Myocyte (in vitro differentiated cells): ENCODE results near the gene ATP8B3. TPM values are rescaled to one million over a fixed set of nuclear protein-coding genes. Genes with fewer than 3 reads are reported as not detected.

Experiments used
- DNase-seq: peaks from one replicate; pipeline ENCODE4 v3.0.0-alpha.2; 2012; ENCODE audit warnings: low read depth
- total RNA-seq: library from RNA; depleted of rRNA; stranded (reverse); fragments of >200 nt; gene quantifications from 2 replicates; pipeline ENCODE4 v1.2.3, GENCODE V29; 2014

ATP8B3 gene
- total RNA-seq, 1 donor from 2014 or later = 0.48 TPM

GRCh38 chr19:1758231-1758577 is 53.9 kb downstream of the ATP8B3 start:
- DNase-seq = no peak

DNA sequence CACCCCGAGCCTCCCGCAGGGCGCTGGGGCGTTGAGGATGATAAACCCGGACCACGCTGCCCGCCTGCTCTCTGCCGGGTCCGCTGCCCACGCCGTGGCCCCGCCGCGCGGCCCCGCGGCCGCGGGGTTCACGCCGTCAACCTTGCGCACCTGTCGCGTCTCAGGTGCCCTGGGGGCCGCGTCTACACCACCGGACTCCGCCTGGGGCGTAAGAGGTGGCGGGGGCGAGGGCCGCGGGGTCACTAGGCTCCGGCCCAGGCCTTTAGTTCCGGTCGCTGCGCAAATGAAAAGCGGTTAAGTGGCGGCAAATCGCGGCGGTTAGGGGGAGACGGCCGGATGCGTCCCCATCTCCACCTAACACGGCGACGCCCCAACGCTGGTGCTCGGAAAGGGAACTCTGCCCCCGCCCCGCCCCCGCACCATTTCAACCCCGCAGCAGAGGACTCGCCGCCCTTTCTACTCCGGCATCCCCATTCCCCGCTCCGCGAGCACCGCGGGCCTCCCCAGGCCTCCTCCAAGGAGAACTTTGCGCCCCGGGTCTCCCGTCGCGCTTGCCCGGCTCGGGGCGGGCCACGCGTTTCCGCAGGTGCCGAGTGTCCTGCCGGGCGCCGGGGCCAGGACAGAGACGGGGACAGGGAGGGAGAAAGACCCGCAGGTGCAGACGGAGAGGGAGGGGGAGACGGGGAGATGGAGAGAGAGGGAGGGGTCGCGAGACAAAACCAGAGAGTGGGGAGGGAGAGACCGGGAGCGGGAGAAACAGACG is 54.4 kb downstream of the ATP8B3 start:
- DNase-seq = no peak

DNA sequence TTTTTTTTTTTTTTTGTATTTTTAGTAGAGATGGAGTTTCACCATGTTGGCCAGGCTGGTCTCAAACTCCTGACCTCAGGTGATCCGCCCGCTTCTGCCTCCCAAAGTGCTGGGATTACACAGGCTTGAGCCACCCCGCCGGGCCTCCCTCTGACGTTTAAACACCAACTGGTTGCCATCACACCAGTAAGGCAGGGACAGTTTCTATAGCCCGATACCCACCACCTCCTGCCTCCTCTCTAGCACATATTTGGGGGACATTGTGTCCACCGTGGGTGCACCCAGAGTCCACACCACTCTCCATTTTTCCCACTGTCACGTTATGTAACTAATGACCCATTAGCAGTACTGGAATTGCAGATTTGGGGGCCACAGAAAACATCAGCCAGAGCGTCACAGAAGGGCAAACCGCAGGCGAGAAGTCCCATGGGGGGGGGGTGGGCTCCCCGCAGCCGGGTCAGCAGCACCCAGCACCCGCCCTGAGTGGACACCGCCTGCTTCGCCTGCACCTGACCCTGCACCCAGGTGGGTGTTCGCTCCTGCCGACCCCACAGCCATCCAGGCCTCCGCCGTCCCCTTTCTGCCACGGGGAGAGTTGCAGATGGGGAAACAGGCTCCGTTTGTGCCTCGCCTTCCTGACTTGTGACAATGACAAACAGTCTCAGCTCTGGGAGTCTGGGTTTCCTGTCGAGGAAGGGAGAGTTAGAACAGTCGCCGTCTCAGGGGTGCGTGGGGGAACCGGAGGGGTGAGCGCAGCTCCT is 55.2 kb downstream of the ATP8B3 start:
- DNase-seq = no peak

GRCh38 chr19:1756264-1756663 is 55.8 kb downstream of the ATP8B3 start:
- no peak for DNase-seq

DNA sequence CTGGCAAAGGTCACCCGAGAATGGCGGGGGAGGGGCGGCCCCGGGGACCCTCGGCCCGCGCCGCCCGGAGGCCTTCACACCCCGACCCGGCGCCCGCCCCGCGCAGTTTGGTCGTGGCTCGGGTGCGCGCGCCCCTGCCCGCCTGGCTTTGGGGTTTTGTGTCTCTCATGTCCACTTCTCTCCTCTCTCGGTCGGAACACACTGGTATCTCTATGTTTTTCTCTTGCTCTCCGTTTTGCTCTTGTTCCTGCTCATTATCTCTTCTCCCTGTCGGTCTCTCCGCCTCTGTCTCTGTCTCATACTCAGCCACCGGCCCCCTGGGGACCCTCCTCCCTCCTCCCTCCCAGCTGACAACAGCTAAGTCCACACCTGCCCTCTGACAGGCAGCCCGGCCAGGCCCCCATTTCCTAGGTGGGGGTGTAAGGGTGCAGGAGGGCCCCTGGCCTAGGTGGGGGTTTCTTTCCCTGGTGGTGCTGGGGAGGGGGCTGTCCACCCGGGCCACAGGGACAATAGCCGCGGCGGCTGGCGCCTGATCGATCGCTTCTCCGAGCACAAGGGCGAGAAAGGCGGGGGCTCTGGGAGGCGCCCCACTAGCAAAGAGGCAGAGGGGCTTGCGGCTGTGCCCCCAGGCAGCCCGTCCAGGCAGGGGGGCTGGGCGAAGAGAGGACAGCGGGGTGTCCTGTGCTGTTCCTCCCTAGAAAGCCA is 56.5 kb downstream of the ATP8B3 start:
- DNase-seq = no peak

- DNase-seq = no peak
These were observed 57.2 kb downstream of the ATP8B3 start for GRCh38 chr19:1754636-1755466.

- DNase-seq = no peak
These were observed 57.9 kb downstream of the ATP8B3 start for GRCh38 chr19:1754018-1754635.

DNA sequence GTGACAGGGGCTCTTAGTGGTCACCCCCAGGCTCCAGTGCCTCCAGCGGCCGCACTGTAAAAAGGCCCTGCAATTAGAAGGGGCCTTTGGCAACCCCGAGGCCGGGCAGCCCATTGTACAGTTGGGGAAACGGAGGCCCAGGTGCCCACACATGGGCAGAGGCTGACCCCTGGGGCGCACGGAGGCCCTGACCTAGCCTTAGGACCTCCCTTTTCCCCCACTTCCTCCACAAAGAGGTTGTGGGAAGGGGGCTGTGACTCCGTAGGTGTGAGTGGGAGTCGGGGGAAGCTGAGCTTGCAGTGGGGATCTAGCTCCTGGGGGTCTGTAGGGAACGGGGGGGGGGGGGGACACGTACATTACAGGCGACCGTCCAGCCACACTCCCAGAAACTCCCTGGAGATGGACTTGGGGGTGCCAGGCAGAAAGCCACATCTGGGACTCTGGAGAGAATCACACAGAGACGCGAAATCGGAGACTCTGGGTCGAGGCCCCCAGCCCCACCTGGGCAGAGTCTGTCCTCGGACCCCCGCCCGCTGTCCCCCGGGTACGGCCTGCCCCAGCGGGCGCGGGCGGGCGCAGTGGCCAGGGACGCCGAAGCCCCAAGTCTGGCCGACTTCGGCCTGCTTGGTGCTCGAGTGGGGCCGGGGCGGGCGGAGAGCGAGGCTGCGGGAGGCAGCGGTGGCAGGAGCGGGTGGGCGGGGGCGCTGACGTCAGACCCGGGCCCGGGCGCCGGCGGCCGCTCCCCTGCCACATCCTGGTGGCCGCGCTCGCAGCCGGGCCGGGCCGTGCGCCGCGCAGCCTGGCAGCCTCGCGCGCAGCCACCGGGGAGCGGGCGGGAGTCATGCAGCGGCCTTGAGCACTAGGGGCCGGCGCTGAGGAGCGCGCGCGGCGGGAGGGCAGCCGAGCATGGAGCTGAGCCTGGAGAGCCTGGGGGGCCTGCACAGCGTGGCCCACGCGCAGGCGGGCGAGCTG is 59.0 kb downstream of the ATP8B3 start, which contains the start of gene ONECUT3:
TSS of gene ONECUT3 (plus strand) at position 750 of the 972 bp plus-strand sequence. CDS start at position 907, 157 bp downstream.
- DNase-seq = no peak

DNA sequence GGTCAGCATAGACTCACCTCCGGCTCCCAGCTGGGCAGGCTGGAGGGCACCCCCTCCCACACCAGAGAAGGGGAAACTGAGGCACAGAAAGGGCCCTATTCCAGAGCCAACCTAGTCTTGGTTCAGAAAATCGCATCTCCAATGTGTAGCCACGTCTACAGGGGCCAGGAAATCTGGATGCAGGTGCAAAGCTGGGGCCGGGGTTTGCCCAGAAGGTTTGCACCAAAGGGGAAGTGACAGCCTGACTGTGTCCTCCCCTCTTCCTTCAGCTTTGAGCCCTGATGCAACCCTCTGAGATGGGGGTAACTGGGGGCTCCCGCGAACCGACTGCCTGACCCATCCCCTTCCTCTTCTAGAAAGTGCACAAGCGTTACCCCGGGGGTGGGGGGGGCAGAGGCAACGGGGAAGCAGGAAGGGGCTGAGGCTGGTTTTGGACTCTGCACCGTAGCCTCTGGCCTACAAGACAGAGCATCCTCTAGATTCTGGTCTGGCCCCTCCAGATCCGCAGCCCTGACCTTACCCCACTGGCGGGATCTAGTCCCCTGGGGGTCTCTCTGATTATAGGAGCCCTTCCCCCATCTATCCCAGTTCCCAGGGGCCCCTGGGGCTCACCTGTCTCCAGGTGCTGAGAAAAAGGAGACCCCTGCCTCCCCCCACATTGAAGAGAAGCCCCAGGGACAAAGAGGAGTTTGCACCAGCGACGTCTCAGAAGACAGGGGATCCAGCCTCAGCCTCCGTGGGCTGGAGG is 59.9 kb downstream of the ATP8B3 start:
- DNase-seq = no peak

DNA sequence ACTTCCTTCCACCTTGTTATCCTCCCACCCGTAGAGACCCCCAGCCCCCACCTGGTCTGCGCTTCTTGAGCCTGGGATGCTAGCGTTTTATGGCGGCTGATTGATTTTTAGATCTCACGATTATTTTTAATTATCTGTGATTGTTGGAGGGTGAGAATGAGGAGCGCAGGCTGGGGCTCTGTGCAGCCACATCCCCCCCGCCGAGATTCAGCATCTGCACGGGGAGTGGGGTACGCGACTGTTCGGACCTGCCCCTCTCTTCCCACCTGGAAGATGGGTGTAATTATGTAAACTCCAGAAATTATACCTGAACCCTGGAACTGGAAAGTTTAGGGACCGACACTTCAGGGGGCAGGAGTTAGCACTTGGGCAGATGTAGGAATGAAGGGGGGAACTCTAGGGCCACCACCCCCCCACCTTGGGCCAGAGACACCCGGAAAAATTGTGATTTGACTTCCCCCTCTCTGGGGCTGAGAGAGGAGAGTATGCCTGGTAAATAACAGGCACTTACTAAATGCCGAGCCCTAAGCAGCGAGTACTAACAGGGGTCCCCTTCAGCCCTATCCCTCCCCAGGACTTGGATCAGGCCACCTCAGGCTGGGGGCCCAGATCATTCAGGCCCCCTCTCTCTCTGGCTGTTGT is 60.6 kb downstream of the ATP8B3 start:
- no peak for DNase-seq

DNA sequence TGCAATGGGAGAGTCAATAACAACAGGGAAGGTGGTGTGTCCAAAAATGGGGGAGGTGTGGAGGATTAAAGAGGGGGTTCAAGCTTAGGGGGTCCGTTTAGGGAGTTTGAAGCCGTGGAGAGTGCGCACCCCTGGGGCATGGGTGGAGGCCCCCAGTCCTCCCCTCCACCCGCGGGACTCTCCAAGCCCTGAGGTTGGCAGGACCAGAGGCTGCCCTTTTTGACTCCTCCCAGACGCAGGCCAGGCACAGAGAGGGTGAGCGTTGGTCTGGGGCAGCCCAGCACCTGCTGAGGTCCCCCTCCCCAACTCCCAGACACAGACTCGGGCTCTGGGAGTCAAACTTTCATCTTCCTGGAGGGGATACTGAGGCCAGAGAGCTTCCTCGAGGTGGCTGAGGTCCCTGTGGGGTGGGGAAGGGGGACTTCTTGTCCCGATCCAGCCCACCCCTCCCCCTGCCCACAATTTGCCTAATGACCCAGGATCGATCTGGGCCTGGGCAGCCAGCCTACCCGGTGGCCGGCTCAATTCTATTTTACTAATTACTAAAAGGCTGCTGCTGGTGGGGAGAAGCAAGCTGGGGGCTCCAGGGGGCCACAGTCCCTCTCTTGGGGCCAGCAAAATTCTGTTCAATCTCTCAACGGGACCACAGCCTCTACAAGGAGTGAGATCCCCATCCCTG is 61.6 kb downstream of the ATP8B3 start:
- DNase-seq = no peak

DNA sequence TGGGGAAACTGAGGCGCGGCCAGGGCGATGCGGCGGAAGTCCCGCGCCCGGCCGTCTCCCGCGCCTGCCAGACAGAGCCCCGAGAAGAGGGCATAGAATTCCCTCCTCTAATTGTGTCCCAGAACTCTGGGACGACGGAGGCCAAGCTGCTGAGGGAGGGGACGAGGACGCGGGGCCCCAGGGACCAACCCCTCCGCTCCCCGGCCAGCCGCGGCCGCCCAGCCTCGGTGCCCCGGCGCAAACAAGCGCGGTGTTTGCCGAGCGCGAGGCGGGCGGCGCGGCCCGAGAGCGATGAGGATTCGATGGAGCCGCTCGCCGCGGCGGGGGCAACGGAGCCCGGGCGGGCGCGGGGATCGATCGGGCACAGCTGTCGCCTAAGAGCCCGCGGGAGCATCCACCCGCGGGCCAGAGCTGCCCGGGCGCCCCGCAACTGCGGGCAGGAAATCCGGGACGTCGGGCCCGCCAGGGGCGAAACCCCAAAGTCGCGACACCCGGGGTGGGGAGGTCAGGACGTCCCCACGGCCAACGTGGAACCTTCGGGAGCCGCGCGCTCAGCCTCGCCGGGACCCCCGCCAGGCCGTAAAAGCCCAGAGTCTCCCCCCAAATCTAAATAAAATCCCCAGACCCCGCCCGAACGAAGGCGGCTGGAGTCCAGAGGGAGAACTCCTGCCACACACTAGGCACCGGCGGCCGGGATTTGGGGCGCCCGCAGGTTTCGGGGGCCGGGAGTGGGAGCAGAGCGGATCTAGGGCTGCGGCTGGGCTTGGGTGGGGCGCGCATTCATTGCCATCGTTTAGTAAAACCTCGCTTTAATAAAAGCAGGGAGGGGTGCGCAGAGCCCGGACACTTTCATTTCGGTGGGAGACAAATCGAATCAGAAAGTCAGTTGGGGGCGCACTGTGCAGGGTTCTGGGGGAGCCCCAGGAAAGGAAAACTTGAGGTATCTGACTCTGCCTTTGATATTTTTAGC is 62.4 kb downstream of the ATP8B3 start:
- no peak for DNase-seq

DNA sequence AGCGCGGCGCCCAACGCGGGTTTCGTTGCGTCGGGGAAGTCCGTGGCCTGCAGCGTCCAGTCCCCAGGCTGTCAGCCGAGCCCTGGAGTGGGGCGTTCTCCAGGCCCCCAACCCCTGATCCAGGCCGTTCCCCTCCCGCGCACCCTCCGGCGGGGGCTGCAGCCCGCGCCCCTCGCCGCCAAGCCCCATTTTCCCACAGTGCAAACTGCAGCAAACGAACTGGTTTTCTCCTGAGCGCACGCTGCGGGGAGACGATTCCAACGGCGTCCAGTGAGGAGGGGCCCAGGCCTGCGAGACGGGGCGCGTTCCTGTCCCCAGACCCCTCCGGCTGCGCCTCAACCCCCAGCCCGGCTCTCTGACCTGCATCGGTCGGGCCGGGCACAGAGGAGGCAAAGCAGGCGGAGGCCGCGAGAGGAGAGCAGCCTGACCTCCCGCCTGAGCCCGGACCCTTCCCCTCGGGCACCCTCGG is 63.2 kb downstream of the ATP8B3 start:
- no peak for DNase-seq

DNA sequence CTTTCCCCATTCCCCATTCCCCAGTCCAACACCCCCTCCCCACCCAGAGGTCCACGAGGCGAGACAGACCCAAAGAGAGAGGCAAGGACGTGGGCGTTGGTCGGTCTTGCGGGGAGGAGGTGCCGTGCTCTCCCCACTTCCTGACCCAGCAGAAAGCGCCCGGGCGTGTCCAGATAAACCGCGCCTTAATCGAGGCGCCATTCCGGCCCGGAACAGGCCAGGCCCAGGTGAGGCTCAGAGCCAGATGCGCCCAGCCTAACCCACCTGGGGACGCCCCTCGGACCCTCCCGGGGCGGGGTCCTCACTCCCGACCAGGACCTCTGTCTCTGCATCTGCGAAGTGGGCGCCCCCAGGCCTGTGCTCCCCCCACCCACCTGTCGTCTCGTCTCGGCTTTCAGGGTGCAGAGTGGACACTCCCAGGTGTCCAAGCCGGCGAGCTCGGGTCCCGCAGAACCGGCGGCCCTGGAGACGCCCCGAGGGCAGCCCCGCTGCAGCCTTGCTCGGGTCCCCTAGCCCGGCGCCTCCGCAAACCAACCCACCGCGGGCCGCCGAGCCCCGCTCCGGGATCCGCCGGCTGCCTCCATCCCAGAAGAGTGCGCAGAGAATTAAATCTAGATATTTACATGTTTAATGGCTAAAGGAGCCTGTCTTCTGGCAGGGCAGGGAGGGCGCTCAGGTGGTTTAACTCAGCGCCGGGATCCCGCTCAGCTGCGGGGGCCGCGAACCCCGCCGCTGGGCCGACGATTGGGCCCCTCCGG is 63.8 kb downstream of the ATP8B3 start:
- no peak for DNase-seq

DNA sequence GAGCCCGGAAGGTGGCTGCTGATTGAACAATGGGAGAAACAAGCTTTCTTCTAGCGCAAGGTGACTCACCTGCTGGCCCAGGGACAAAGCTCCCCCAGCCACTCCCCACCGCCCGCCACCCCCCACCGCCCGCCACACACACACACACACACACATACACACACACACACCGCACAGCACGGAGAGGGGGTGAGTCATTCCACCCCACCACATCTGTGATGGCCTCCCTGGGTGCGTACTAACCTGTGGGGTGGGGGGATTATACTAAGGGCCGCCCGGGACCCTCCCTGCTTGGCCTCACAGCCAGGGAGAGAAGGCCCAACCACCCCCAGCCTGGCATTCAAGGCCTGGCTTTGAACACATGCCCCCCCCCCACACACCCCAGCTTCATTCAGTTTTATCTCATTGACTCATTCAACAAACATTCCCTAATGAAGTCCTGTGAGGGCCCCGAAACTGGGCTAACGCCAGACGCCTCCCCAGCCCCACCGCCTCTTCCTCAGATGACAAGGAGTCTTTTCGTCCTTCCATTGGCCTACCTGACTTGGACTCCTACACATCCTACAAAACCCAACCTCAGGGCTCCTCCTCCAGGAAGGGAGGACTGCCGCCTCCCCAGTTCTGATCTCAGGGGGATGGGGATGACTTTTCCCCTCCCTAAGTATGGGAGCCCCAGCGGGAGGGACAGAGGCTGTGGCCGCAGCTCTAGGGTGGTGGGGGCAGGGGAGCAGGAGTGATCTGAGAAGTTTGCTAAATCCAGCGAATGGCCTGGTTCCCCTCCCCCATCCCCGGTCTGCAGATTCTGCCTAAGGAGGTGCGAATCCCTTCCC is 64.6 kb downstream of the ATP8B3 start:
- no peak for DNase-seq
